ENCODE data around the gene NRM. TPM values are rescaled to one million over a fixed set of nuclear protein-coding genes. Genes with fewer than 3 reads are reported as not detected.
"Not testable (repeated sequence)": the region's sequence is repeated elsewhere in the genome, so short reads cannot be mapped to it uniquely, and the experiment has no call there.

NRM gene
- total RNA-seq, 2 experiments from 2014 or later: 18.6 to 36.7 TPM

- Histone ChIP-seq H3K4me1 (ENCODE audit: insufficient read depth, low read length, poor library complexity, severe bottlenecking) (no peaks in the 10 kb centered on the region), H3K4me3 (ENCODE audit: low read depth, low read length, poor library complexity, severe bottlenecking) (no peak overlapping the region), H4K20me1 (ENCODE audit: insufficient read depth, low read length) (no peaks in the 10 kb centered on the region), H3K79me2 (ENCODE audit: insufficient read depth, low read depth, low read length) (no peaks in the 10 kb centered on the region), H3K4me2 (ENCODE audit: low read length) (no peak overlapping the region), H3K36me3 (ENCODE audit: insufficient read depth, low read length) (peaks cover 68% of the 10 kb centered on the region), H3K9me2 (ENCODE audit: insufficient read depth, low read length) (no peaks in the 10 kb centered on the region), H2AFZ (ENCODE audit: low read length) (no peak overlapping the region), H3K9me3 (ENCODE audit: low read length) (no peaks in the 10 kb centered on the region), H3K27ac (ENCODE audit: low read depth, low read length, poor library complexity, severe bottlenecking) (no peak overlapping the region)
- ChIA-PET CTCF (ENCODE audit: unreplicated experiment) (interaction anchor here (0.5 kb wide), 1 partner anchor 690 kb away, joined by 5 read pairs; no protein-coding TSS in a partner anchor), POLR2A (no interaction called here)
- TF ChIP-seq EZH2phosphoT487 (IDR thresholded peaks at IDR 0.05; ENCODE audit: borderline replicate concordance, low read depth, low read length) (no peak), CTCF (conservative IDR thresholded peaks at IDR 0.05; ENCODE audit: low read length) (no peak)
- TSS peak; percentile 61 for BruUV-seq (replicated peaks)
- no peak for DNase-seq (ENCODE audit: low spot score)
- intact Hi-C loops (cut with micrococcal nuclease; ENCODE audit: unreplicated experiment): no loop called here
Measured at GRCh38 chr6:30664994-30665767, 25.6 kb downstream of the NRM start.

- DNase-seq (ENCODE audit: low spot score); H4K20me1 ChIP-seq (ENCODE audit: insufficient read depth, low read length); H3K79me2 ChIP-seq (ENCODE audit: insufficient read depth, low read depth, low read length); H3K4me1 ChIP-seq (ENCODE audit: insufficient read depth, low read length, poor library complexity, severe bottlenecking); BruUV-seq (replicated peaks); H3K4me3 ChIP-seq (ENCODE audit: low read depth, low read length, poor library complexity, severe bottlenecking); intact Hi-C loops (cut with micrococcal nuclease; ENCODE audit: unreplicated experiment); H3K4me2 ChIP-seq (ENCODE audit: low read length); H3K27ac ChIP-seq (ENCODE audit: low read depth, low read length, poor library complexity, severe bottlenecking); H3K9me2 ChIP-seq (ENCODE audit: insufficient read depth, low read length); H2AFZ ChIP-seq (ENCODE audit: low read length); H3K9me3 ChIP-seq (ENCODE audit: low read length); CTCF ChIA-PET (ENCODE audit: unreplicated experiment): not testable (repeated sequence)
- POLR2A ChIA-PET: interaction anchor here (0.7 kb wide), 1 partner anchor 14 kb away, joined by 6 read pairs; no protein-coding TSS in a partner anchor
- peaks cover 88% of the 10 kb centered on the region for H3K36me3 ChIP-seq (ENCODE audit: insufficient read depth, low read length)
Measured at GRCh38 chr6:30657922-30658321, 32.9 kb downstream of the NRM start.

- Histone ChIP-seq H3K79me2 (ENCODE audit: insufficient read depth, low read depth, low read length) (no peaks in the 10 kb centered on the region), H3K4me2 (ENCODE audit: low read length) (no peak overlapping the region), H3K27ac (ENCODE audit: low read depth, low read length, poor library complexity, severe bottlenecking) (no peak overlapping the region), H3K36me3 (ENCODE audit: insufficient read depth, low read length) (peaks cover 88% of the 10 kb centered on the region), H3K4me1 (ENCODE audit: insufficient read depth, low read length, poor library complexity, severe bottlenecking) (no peaks in the 10 kb centered on the region), H2AFZ (ENCODE audit: low read length) (no peak overlapping the region), H3K9me3 (ENCODE audit: low read length) (no peaks in the 10 kb centered on the region), H3K9me2 (ENCODE audit: insufficient read depth, low read length) (no peaks in the 10 kb centered on the region), H4K20me1 (ENCODE audit: insufficient read depth, low read length) (no peaks in the 10 kb centered on the region), H3K4me3 (ENCODE audit: low read depth, low read length, poor library complexity, severe bottlenecking) (no peak overlapping the region)
- TF ChIP-seq CTCF (conservative IDR thresholded peaks at IDR 0.05; ENCODE audit: low read length) (no peak), EZH2phosphoT487 (IDR thresholded peaks at IDR 0.05; ENCODE audit: borderline replicate concordance, low read depth, low read length) (no peak)
- BruUV-seq (replicated peaks): no TSS peak
- POLR2A ChIA-PET: no interaction called here
- CTCF ChIA-PET (ENCODE audit: unreplicated experiment): no interaction called here
- intact Hi-C loops (cut with micrococcal nuclease; ENCODE audit: unreplicated experiment): no loop called here
- DNase-seq (ENCODE audit: low spot score): no peak
Measured at GRCh38 chr6:30657454-30657853, 33.3 kb downstream of the NRM start.
